COLO668 (cell line): ENCODE results near the gene ZNF474.

Experiments used
- DNase-seq: peaks from one replicate; lab custom pipeline; 2025; ENCODE audit not compliant: unreplicated experiment; lab: John Stamatoyannopoulos, UW

ZNF474 gene

DNA sequence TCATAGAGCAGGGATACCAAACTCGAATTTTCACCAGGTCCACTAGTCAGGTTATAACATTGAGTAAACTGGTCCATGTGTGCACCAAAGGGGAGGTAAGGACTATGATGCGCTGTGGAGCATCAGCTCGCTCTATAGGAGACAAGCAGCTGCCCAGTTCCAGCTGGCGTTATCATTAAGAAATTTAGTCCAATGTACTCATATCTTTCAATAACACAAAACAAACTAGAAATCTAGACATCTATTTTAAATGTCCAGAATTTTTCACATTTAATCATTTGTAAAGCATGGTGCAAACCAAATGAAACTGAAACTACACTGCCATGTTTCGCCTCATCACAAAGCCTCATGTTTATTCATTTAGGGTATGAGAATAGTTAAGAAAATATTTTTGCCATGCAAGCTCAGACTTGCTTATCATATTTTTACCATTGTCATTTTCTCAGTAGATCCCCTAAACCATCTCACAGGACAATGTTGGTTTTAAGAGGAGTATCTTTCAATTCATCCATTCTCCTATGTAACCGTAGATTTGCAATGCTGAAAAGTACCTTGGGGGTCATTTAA is 50.9 kb downstream of the ZNF474 start:
- DNase-seq, result no peak

DNA sequence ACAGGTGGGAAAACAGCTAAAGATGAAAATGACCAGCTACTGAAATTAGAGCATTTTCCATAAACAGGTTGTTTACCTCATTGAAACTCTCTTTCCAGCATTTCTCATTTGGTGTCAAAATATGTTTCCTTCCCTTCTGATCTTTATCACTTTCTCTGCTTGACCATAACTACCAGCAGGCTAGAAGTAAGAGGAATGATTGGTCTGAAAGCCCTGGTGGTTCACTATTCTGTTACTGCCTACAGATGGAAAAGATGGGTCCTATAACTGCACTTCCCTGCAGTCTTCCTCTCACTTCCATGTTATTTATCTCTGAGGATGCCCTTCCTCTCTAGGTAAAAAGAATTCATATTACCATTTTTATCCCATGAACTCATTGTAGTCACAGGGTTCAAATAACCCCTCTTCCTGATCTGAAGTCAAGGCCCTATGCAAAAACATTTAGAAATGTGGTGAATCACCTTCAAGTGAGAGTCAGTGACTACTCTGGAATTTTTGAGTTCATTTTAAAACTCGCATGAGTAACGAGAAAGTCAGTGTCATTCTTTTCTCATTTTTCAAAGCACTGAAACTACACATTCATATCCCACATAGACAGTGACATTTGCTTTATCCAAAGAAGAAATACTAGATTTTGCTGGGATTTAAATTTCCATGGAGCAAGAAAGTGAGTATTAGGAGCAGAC is 51.7 kb downstream of the ZNF474 start:
- DNase-seq, result no peak

DNA sequence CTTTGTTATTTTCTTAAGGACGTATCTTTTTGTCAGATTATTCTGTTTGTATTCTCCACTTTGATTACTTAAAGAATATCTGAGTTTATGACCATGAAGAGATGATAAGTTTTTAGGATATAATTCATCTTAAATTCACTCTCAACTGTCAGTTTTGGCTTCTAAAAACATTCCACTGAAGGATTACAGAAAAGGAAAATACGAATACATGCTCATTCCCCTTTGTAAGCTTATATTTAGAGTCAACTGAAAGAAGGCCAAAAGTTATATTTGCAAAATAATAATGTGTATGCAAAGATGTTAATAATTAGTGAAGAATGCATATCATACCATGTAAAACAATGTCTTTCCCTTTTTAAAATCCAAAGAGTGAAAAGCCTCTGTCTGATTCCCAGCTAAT is 52.5 kb downstream of the ZNF474 start:
- DNase-seq, result no peak

DNA sequence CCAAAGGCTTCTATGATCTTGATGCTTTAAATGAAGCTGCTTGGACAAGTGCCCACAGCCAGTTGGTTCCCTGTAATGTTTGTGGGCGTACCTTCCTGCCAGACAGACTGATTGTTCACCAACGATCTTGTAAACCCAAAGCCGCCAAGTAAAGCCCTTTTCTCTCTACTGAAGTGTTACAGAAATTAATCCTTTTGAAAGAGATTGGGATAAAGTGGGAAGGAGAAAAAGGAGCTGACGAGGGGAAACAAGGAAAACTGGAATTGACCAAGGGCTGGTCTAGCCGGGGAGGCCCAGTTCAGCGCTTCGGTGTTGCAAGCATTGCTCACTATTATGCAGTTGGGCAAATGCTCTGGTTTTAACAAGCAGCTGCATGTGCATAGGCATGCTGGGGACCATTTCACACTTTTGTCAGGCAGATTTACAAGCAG is 53.2 kb downstream of the ZNF474 start:
- no peak for DNase-seq

DNA sequence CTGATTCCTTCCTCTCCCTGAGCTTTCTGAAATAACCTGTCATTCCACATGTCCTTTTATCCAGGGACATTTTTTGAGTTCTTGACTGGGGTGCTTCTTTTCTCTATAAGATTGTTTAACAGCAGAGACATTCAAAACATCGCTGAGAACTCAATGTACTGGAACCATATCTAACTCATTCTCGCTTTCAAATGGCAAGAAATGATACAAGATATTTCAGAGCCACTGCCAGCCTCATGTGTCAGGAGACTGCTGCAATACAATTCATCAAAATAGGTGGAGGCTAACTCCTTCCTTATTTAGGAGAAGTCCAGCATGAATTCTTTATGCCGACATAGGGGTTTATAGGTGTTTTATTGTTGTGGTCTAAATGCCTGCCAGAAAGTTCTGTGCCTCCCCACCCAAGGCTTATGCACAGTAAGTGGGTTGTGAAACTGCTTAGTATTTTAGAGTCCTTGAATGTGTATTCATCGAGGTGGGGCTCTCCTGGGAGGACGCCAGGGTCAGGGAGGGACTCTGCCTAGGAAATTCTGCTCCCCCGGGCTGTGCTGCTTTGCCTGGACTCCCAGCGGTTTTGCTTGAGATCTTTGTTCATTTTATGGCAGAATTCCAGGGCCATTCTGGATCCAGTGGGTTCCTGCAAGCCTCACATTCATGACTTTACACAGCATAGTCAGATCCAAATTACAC is 53.9 kb downstream of the ZNF474 start:
- no peak for DNase-seq

DNA sequence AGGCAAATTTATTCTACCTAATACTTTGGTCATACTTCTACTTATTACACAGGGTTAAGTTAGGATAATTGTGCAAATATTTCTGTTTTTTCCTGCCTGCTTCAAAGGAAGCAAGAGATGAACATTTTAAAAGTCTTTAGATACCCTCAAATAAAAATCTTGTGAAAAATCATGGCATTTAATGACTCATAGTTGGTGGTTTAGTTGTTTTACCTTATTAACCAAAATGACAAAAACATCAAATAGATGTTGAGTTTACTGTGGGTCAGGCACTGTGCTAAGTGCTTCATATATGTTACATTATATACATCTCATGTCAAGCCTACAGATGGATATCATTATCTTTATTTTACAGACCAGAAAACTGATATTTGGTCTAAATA is 54.4 kb downstream of the ZNF474 start:
- DNase-seq, result no peak

DNA sequence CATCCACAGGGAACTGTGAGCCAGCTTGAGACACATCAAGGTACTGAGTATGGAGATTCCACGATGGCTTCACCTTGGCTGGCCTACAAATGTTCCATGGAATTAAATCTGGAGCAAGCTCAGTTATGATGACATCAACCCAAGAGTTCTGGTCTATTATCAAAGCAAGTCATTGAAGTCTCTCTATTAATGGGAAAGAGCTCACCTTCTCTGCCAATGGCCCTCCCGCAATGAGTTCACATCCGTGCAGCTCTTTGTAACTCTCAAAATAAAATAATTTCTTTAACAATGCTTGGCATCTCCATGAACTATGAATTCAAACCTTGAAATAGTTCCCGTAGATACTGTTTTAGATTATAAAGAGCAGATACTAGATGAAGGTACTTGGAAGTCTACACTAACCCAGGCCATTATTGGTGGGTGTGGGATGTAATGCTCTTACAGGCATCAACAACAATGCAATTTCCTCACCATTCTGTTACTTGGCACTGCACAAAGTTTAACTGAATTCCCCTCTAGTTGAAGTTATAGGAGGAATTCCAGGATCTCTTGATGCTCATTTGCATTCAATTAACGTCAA is 55.4 kb downstream of the ZNF474 start:
- DNase-seq, result no peak

DNA sequence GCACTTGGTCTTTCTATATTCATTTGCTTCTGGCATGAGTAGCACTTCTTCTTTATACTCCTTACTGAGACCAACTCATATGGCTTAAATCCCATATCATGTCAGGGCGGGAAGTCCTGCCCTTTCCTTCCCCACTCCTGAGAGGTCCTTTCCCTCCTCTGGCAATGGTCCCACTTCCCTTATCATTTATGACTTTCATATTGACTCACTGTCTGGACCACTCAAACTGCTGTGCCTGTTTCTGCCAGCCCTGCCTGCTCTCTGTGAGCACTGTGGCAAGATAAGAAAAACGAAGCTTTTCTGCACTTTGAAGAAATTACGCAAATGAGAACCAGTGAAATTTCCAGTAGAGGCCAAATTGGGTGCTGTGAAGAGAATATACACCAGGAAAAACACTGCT is 58.1 kb downstream of the ZNF474 start:
- DNase-seq, result no peak

DNA sequence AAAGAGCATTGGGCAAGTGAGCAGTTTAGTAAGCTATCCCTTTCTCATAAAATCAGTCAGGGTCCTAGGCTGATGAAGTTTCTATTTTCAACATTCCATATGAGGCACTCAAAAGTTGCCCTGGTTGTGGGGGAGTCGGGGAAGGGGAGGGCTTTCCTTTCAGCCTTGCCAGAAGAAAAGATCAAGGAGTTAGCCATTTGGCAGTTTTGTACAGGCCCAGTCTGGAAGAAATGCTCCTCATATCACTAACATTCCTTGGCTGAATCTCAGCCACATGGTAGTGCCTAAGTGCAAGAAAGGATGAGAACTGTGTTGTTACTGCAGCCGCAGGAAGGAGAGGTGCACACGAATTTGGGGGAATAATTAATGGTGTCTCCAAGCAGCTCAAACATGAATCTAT is 60.8 kb downstream of the ZNF474 start:
- DNase-seq, result no peak

DNA sequence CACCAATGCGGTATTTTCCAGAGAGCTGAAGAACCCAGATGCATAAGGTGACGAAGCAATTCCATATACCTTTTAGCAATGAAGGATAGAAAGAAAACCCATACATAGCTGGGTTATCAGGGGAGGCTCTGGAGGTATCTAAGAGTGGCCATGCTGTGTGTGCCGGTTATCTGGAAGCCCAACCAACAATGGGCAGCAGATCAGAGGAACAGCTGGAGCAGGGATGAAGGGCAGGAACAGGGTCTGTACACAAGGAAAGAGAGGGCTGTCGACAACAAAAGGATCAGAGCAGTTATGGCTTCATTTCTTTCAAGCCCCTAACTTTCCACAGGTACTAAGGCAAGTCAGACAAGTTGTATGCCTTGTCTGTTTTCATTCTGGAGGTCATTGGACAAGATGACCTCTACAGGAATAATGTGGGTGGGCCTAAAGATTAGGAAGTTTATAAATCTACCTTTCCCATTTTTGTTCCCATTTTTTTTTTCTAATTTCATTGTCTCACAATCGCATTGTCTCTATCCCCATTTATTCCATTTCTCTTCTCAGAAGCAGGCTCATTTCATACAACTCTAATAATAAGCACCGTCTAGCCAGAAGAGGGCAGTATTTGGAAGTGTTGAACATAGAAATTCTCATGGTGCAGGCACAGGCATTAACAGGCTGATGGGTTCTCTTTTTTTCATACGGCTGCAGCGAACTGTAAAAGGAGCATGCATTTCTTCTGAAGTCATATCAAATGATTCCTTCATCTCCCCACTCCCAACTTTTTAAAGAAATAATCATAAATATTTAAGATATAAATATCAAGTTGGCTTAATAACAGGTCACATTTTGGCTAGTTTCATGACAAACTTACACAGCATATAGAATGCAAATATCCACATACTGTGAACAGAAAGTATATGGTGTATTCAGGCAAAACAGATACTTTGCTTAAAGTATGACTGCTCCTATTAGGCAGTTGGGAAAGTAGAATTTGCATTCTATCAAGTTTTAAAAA is 63.5 kb downstream of the ZNF474 start:
- peak; percentile 14 for DNase-seq

DNA sequence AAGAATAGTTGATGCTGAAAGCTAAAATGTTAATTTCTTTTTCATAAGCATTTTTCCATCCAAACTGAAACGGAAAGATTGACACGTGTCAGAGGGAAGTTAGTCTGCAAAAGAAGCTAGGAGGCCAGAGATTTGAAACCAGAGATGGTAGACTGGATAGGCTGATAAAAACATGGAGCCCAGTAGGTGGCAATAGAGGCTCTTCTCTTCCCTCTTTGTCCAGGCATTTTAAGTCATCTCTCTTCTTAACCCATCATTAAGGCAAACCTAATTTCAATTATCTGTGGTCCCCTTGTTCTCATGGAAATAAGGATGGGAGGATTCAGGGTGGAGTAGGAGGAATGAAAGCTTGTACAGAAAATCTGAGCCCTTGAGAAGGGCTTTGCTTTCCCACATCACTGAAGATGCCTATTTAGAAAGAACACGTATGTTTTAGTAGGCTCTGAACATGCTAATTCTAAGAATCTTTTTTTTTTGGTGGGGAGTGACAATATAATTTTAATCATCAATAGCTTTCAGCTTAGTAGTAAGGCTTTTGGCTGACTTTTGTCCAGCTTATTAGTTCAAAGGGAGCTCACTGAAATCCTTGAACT is 66.6 kb downstream of the ZNF474 start:
- DNase-seq, result peak; percentile 20

DNA sequence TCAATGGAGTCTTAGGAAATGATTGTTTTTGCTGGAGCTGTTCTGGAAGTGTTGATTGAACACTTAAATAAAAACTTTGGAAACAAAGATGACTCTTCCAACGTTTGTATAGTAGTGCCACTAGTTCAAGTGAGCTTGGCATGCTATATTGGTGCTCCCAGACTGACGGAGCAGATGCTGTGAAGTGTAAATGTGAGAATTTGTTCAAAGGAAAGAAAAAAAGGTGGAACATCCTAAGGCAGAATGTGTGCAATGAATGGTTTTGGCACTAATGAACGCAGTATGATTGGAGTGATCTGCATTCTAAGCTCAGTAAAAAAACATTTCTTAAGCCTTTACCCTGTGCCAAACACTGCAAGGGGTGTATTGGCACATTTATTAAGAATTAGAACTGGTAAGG is 69.8 kb downstream of the ZNF474 start:
- no peak for DNase-seq

DNA sequence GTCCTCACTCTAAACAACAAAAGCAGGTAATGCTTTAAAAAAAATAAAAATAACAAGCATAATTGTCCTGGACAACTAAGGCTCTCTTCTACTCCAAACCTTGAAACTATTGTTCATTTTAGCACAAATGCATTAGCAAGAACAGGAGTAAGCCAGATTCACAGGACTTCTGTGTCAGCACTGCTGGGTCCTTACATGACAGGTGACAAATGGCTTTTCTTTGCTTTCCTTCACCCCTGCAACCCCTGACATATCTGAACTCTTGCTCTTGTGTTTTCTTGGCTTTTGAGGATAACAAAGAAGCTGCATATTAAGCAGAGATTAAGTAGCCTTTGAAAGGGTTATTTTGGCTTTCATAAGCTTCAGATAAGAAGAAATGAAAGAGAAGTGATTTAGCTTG is 71.1 kb downstream of the ZNF474 start:
- DNase-seq, result no peak

DNA sequence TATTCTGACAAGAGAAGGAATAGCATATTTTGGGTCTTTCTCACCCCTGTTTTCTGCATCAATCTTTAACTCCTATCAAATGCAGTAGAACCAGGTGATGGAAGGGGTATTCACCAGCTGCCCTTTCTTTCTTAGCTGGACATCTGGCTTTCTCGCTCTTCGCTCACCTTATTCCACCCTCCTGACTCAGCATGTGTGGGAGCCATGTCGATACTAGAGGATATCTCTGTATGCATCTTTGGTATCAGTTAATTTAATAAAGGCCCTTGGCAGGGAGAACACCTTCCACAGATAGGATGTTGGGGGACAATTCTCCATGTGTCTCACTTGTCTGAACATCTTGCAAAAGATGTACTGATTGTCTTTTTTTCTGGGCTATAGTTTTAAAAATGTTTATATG is 71.5 kb downstream of the ZNF474 start:
- no peak for DNase-seq

DNA sequence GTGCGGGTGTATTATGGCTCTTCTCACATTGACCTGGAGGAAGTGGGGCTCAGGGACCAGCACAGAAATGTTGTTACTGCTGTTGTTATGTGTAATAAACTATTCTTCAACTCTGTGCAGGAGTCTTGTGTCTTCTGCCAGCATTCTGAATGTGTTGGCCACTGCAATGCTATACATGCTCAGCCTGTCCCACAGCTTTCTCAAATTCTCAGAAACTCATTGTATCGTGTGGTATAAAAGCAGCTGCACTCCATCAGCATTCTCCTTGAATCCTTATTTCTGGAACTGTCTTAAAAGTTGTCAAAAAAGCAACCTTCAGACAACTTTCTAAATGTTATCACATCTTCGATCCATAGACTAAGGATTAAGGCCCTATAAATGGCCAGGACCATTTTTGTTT is 72.0 kb downstream of the ZNF474 start:
- no peak for DNase-seq

DNA sequence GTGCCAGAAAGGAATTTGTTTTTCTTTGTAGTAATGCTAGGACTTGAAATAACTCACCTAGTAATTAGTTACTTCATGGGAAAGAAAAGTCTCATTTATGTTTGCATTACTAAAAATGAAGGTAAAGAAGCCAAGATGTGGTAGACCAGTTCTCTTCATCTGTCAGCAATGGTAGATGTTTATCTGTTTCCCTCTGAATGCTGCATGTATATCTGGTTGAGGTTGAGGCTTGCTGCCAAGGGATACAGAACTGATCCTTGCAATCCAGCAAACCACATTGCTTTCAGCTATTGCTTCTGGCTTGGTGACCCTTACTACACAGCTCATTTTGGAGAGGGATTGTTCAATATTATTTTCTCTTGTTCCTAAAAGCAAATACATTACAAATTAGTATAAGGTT is 73.6 kb downstream of the ZNF474 start:
- no peak for DNase-seq
